DMS153 treated with DMSO at 0.1 percent for 48 hours (cell line): ENCODE data around the gene TMA7B.
A peak's percentile ranks its signal among the peaks of the same experiment; 100 is the strongest.

Experiments
- DNase-seq: peaks from one replicate; lab custom pipeline; 2025; ENCODE audit not compliant: unreplicated experiment; lab: John Stamatoyannopoulos, UW

Gene TMA7B

GRCh38 chr22:39932918-39933649 is 27.1 kb upstream of the TMA7B start:
- DNase-seq, result no peak

- DNase-seq, result no peak
Measured at GRCh38 chr22:39933741-39934140, 26.5 kb upstream of the TMA7B start.

- DNase-seq, result no peak
Measured at GRCh38 chr22:39935116-39935515, 25.1 kb upstream of the TMA7B start.

- no peak for DNase-seq
Measured at GRCh38 chr22:39935612-39936011, 24.6 kb upstream of the TMA7B start.

GRCh38 chr22:39936523-39937145 is 23.6 kb upstream of the TMA7B start:
- DNase-seq, result no peak

- no peak for DNase-seq
Measured at GRCh38 chr22:39937906-39938305, 22.3 kb upstream of the TMA7B start.

- DNase-seq, result no peak
Measured at GRCh38 chr22:39938509-39939111, 21.6 kb upstream of the TMA7B start.

- no peak for DNase-seq
Measured at GRCh38 chr22:39939830-39940229, 20.4 kb upstream of the TMA7B start.

- DNase-seq, result no peak
Measured at GRCh38 chr22:39940757-39941305, 19.4 kb upstream of the TMA7B start.

- DNase-seq, result peak; percentile 91
Measured at GRCh38 chr22:39941601-39942000, 18.6 kb upstream of the TMA7B start.

- no peak for DNase-seq
Measured at GRCh38 chr22:39942439-39943230, 17.6 kb upstream of the TMA7B start.

GRCh38 chr22:39943337-39943736 is 16.9 kb upstream of the TMA7B start:
- no peak for DNase-seq

- no peak for DNase-seq
Measured at GRCh38 chr22:39943953-39944872, 16.0 kb upstream of the TMA7B start.

GRCh38 chr22:39946126-39946502 is 14.1 kb upstream of the TMA7B start:
- DNase-seq, result no peak

GRCh38 chr22:39946503-39947219 is 13.5 kb upstream of the TMA7B start:
- DNase-seq, result peak; percentile 75

- peak; percentile 48 for DNase-seq
Measured at GRCh38 chr22:39947220-39948216, 12.7 kb upstream of the TMA7B start.

- DNase-seq, result no peak
Measured at GRCh38 chr22:39949964-39950737, 10.0 kb upstream of the TMA7B start.
